AG04450 (cell line): ENCODE data around the gene CFAP58. TPM values are rescaled to one million over a fixed set of nuclear protein-coding genes. Genes with fewer than 3 reads are reported as not detected.

Source experiments
- CTCF ChIA-PET: fragments of 300-600, 350-600 bp; formaldehyde crosslinking; extraction: SDS; loops from one replicate; lab custom pipeline; 2022; ENCODE audit warnings: antibody characterized with exemption, inconsistent platforms; lab: Charles Lee
- POLR2A ChIA-PET: fragments of 350-600 bp; formaldehyde crosslinking; extraction: SDS; loops from one replicate; lab custom pipeline; 2021; ENCODE audit warnings: antibody characterized with exemption, inconsistent platforms; lab: Yijun Ruan, JAX
- DNase-seq: peaks from one replicate; pipeline ENCODE4 v3.0.0-alpha.2; 2011; ENCODE audit warnings: low read depth, low spot score
- H3K27ac ChIP-seq: one replicate; pipeline ENCODE4 v1.5.1; 2012; ENCODE audit warnings: low read depth, low read length, control low read depth
- H3K27me3 ChIP-seq: one replicate; pipeline ENCODE4 v1.6.0; 2012; ENCODE audit warnings: low read length; ENCODE audit not compliant: control insufficient read depth, insufficient read depth
- H3K4me3 ChIP-seq: 2 replicates; pipeline ENCODE4 v1.5.1; 2011; ENCODE audit warnings: mild to moderate bottlenecking, low read depth, low read length, control low read depth
- H3K9me3 ChIP-seq: 2 replicates; pipeline ENCODE4 v1.5.1; 2012; ENCODE audit warnings: low read length; ENCODE audit not compliant: control insufficient read depth, insufficient read depth
- polyA plus RNA-seq: library from polyadenylated mRNA; depleted of rRNA; stranded (reverse); fragments of >200 nt; gene quantifications from 2 replicates; pipeline ENCODE4 v1.2.3, GENCODE V29; 2011
- TF ChIP-seq, protein P1 (sequence below): IDR thresholded peaks from 2 replicates; pipeline ENCODE4 v1.5.1; 2011; ENCODE audit warnings: low read depth, low read length, control low read depth, inconsistent platforms

Gene CFAP58
- polyA plus RNA-seq, 1 experiment, result 0.51 TPM

DNA sequence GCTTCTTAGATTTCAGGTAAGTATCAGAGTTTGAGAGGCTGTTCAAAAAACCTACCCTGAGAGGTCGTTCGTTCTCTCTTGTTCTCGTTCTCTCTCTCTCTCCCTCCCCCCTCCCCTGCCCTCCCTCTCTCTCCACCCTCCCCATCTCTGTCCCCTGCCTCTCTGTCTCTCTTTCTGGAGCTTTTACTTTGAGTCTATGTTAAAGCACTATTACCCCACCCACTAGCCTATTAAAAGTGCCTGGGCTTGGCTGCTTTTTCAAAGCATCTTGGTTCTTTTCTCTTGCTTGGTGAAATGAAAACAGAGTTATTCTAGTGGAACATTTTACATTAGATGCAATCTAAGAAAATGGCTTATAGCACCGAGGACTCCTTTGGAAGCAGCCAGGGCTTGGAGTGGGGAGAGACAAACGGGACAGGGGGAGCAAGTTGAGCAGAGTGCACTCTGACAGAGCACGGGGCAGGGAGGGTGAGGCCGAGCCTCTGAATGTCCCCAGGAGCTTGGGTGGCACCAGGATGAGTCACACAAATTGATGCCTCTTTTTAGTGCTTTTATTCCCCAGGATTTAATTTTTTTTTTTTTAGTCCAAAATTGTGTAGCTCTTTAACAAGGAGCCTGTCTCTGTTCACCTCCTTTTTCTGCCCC, 134.3 kb downstream of the CFAP58 start:
- TF ChIP-seq, protein P1, sequence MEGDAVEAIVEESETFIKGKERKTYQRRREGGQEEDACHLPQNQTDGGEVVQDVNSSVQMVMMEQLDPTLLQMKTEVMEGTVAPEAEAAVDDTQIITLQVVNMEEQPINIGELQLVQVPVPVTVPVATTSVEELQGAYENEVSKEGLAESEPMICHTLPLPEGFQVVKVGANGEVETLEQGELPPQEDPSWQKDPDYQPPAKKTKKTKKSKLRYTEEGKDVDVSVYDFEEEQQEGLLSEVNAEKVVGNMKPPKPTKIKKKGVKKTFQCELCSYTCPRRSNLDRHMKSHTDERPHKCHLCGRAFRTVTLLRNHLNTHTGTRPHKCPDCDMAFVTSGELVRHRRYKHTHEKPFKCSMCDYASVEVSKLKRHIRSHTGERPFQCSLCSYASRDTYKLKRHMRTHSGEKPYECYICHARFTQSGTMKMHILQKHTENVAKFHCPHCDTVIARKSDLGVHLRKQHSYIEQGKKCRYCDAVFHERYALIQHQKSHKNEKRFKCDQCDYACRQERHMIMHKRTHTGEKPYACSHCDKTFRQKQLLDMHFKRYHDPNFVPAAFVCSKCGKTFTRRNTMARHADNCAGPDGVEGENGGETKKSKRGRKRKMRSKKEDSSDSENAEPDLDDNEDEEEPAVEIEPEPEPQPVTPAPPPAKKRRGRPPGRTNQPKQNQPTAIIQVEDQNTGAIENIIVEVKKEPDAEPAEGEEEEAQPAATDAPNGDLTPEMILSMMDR, result no peak
- no peak overlapping the region for H3K4me3 ChIP-seq
- no peak overlapping the region for H3K27ac ChIP-seq
- no peaks in the 10 kb centered on the region for H3K27me3 ChIP-seq
- POLR2A ChIA-PET, result no interaction called here
- DNase-seq, result no peak
- CTCF ChIA-PET, result no interaction called here
- H3K9me3 ChIP-seq, result no peaks in the 10 kb centered on the region

DNA sequence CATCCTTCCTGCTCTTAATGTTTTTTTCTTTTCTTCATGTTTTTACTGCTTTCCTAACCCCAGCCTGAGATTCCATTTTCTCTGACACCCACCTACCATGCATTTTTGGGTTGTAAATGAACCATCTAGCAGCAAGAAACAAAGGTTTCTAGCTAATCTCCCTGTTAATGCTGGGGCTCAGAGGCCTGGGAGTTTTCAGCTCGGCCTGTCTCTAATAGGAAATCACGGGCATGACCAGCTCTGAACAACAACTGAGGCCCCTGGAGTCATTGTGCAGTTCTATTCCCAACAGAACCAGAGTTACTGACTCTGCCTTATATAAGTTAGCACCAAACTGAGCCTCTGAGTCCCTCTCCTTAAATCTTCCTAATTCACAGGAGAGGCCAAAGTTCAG, 134.8 kb downstream of the CFAP58 start:
- ChIA-PET CTCF (no interaction called here), POLR2A (no interaction called here)
- no peak overlapping the region for H3K4me3 ChIP-seq
- no peaks in the 10 kb centered on the region for H3K9me3 ChIP-seq
- DNase-seq, result no peak
- no peak overlapping the region for H3K27ac ChIP-seq
- H3K27me3 ChIP-seq, result no peaks in the 10 kb centered on the region
- TF ChIP-seq, protein P1, result no peak

DNA sequence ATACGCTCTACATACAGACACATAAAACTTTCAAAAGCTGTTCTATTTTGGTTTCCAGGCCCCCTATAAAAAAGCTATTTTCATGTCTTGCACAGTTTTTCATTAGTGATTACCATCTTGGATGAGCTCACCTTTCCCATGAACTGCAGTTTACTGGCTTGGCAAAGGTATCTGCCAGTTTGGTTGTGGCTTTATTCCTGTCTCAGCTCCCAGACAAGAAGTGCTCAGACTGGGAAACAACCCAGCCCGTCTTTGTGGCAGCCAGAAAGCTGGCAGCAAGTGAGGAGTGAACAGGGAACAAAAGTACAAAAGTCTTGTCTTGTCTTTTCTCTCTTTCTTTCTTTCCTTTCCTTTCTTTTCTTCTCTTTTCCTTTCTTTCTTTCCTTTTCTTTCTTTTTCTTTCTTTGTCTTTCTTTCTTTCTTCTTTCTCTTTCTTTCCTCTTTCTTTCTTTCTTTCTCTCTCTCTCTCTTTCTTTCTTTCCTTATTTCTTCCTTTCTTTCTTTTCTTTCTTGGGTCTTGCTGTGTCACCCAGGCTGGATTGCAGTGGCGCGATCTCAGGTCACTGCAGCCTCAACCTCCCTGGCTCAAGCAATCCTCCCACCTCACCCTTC, 138.8 kb downstream of the CFAP58 start:
- DNase-seq, result no peak
- no peaks in the 10 kb centered on the region for H3K9me3 ChIP-seq
- H3K4me3 ChIP-seq, result no peak overlapping the region
- TF ChIP-seq, protein P1, result no peak
- H3K27ac ChIP-seq, result no peak overlapping the region
- H3K27me3 ChIP-seq, result no peaks in the 10 kb centered on the region
- POLR2A ChIA-PET, result no interaction called here
- CTCF ChIA-PET, result no interaction called here

DNA sequence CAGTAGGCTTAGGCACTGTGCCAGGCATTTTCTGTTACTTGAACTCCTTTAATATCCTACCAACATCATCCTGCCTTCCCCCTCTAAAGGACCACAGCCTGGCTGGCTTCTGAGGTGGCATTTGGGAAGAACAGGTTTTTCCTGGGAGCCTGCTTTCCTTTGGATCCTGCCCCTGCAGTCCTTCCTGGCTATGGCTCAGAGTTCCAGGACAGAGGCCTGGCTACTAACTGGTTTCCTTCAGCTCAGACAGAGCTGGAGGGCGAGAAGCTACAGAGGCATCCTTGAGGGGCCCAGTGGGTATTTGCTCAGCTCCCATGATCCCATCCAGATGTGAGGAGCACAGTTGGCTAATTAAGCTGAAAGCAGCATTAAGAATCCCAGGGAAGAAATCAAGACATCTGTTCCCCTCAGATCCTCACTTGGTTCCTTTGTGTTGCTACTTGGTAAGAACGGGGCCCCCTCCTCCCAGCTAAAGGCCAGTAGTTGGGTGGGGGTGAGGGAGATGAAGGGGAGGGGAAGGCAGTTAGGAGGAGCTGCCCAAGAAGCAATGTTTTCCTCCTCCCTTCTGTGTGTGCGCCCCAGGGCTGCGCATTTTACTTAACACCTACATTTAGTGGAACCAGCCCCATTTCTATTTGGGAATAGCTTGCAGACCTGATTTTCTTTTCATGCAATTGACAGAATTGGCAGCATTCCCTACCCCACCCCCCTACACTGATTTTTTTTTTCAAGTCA, 144.9 kb downstream of the CFAP58 start:
- Histone ChIP-seq H3K27ac (no peak overlapping the region), H3K27me3 (no peaks in the 10 kb centered on the region)
- no peak for DNase-seq

More for the DNA sequence above, 144.9 kb downstream of the CFAP58 start:
- POLR2A ChIA-PET, result no interaction called here
- H3K9me3 ChIP-seq, result no peaks in the 10 kb centered on the region
- CTCF ChIA-PET, result interaction anchor here (0.6 kb wide), 1 partner anchor 170 kb away, joined by 3 read pairs; no protein-coding TSS in a partner anchor
- no peak overlapping the region for H3K4me3 ChIP-seq
- TF ChIP-seq, protein P1, result no peak
